ENCODE measurements around the gene POLR2E. TPM values are rescaled to one million over a fixed set of nuclear protein-coding genes. Genes with fewer than 3 reads are reported as not detected.

POLR2E gene
- total and polyA plus RNA-seq, 4 donors = 51.8 to 211 (median 171) TPM

GRCh38 chr19:1061987-1062386 lies 33.2 kb downstream of the POLR2E start:
- DNase-seq (ENCODE audit: low spot score) = no peak
- H3K4me3 ChIP-seq (ENCODE audit: low read depth in 1 of 3, low read length in 3 of 3) = no peak overlapping the region
- H3K9me3 ChIP-seq (ENCODE audit: control insufficient read depth in 4 of 4, low read length in 3 of 4) = peaks cover 0 to 11% (median 0%) of the 10 kb centered on the region in 4 donors
- 94% methylated on average over 20 of the region's 20 CpGs for WGBS
- H3K36me3 ChIP-seq (ENCODE audit: control insufficient read depth in 4 of 4, insufficient read depth in 3 of 4, low read depth in 1 of 4, low read length in 3 of 4) = no peaks in the 10 kb centered on the region
- H3K4me1 ChIP-seq (ENCODE audit: control insufficient read depth in 4 of 4, insufficient read depth in 4 of 4, low read length in 3 of 4) = peaks cover under 1 to 16% (median 7%) of the 10 kb centered on the region in 4 donors
- no peaks in the 10 kb centered on the region for H3K27me3 ChIP-seq (ENCODE audit: control insufficient read depth in 4 of 4, insufficient read depth in 4 of 4, low read length in 3 of 4)
- no peak overlapping the region for H3K9ac ChIP-seq (ENCODE audit: low read depth in 1 of 2, low read length in 2 of 2)
- TF ChIP-seq GABPA (IDR thresholded peaks at IDR 0.05 in 1 of 2, conservative IDR thresholded peaks at IDR 0.05 in 1 of 2) = no peak
- no peak for TF ChIP-seq RAD21 (IDR thresholded peaks at IDR 0.05)
- TF ChIP-seq HNF4G (IDR thresholded peaks at IDR 0.05) = no peak
- TF ChIP-seq ZBTB33 (IDR thresholded peaks at IDR 0.05) = no peak
- no peak for TF ChIP-seq TAF1 (conservative IDR thresholded peaks at IDR 0.05)
- TF ChIP-seq, protein P1, sequence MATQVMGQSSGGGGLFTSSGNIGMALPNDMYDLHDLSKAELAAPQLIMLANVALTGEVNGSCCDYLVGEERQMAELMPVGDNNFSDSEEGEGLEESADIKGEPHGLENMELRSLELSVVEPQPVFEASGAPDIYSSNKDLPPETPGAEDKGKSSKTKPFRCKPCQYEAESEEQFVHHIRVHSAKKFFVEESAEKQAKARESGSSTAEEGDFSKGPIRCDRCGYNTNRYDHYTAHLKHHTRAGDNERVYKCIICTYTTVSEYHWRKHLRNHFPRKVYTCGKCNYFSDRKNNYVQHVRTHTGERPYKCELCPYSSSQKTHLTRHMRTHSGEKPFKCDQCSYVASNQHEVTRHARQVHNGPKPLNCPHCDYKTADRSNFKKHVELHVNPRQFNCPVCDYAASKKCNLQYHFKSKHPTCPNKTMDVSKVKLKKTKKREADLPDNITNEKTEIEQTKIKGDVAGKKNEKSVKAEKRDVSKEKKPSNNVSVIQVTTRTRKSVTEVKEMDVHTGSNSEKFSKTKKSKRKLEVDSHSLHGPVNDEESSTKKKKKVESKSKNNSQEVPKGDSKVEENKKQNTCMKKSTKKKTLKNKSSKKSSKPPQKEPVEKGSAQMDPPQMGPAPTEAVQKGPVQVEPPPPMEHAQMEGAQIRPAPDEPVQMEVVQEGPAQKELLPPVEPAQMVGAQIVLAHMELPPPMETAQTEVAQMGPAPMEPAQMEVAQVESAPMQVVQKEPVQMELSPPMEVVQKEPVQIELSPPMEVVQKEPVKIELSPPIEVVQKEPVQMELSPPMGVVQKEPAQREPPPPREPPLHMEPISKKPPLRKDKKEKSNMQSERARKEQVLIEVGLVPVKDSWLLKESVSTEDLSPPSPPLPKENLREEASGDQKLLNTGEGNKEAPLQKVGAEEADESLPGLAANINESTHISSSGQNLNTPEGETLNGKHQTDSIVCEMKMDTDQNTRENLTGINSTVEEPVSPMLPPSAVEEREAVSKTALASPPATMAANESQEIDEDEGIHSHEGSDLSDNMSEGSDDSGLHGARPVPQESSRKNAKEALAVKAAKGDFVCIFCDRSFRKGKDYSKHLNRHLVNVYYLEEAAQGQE (IDR thresholded peaks at IDR 0.05) = no peak
- no peak for TF ChIP-seq EGR1 (IDR thresholded peaks at IDR 0.05; ENCODE audit: low read depth in 2 of 2)
- no peak for TF ChIP-seq RXRA (IDR thresholded peaks at IDR 0.05)
- no peak for TF ChIP-seq JUND (IDR thresholded peaks at IDR 0.05)
- no peak for TF ChIP-seq CTCF (IDR thresholded peaks at IDR 0.05; ENCODE audit: low read depth, low read length, missing input control)
- TF ChIP-seq SP1 (IDR thresholded peaks at IDR 0.05) = no peak
- TF ChIP-seq FOXA1 (IDR thresholded peaks at IDR 0.05) = no peak
- no peak for TF ChIP-seq NR2F2 (IDR thresholded peaks at IDR 0.05)
- TF ChIP-seq MAX (IDR thresholded peaks at IDR 0.05) = no peak
- TF ChIP-seq YY1 (IDR thresholded peaks at IDR 0.05) = no peak
- no peak for TF ChIP-seq HNF4A (conservative IDR thresholded peaks at IDR 0.05)
- no peak for TF ChIP-seq ATF3 (IDR thresholded peaks at IDR 0.05)
- TF ChIP-seq FOXA2 (IDR thresholded peaks at IDR 0.05) = no peak
- H3K27ac ChIP-seq (ENCODE audit: low read depth in 1 of 2, low read length in 2 of 2) = no peak overlapping the region
